Measurements from ENCODE around the gene HHIPL1.
A peak's percentile ranks its signal among the peaks of the same experiment; 100 is the strongest.
"Not testable (repeated sequence)": the region's sequence is repeated elsewhere in the genome, so short reads cannot be mapped to it uniquely, and the experiment has no call there.

Gene HHIPL1

DNA sequence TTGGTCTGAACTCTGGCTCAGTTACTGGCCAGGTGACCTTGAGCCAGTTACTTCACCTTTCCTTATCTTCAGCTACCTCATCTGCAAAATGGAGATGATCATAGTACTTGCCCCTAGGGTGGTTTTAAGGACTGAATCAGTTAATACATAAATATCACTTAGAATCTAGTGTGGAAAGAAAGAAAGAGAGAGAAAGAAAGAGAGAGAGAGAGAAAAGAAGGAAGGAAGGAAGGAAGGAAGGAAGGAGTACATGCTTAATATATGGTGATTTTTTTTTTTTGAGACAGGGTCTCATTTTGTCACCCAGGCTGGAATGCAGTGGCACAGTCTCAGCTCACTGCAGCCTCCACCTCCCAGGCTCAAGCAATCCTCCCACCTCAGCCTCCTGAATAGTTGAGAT, 16.3 kb downstream of the HHIPL1 start:
- H3K4me1 ChIP-seq (ENCODE audit: control insufficient read depth, insufficient read depth, low read length, poor library complexity, severe bottlenecking): peaks cover 31% of the 10 kb centered on the region
- not testable (repeated sequence) for H3K4me3 ChIP-seq (ENCODE audit: extremely low read depth, insufficient read depth, low read length, poor library complexity, severe bottlenecking); H3K9me3 ChIP-seq (ENCODE audit: control insufficient read depth, low read length); H3K27ac ChIP-seq (ENCODE audit: low read depth, low read length, severe bottlenecking); H3K36me3 ChIP-seq (ENCODE audit: control insufficient read depth, insufficient read depth, low read length)

DNA sequence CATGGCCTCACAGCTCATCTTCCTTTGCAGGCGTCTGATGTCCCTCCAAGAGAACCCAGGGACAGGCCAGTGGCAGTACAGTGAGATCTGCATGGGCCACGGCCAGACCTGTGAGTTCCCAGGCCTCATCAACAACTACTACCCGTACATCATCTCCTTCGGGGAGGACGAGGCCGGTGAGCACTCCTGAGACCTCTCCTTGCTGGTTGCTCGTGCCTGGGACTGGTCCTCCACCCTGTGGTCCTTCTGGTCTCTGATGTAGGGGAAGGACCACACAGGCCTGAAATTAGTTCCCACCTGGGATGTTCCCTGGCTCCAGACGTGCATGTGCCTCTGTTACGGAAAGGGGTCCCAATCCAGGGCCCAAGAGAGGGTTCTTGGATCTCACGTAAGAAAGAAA, 17.9 kb downstream of the HHIPL1 start:
- Histone ChIP-seq H3K4me3 (ENCODE audit: extremely low read depth, insufficient read depth, low read length, poor library complexity, severe bottlenecking) (no peak overlapping the region), H3K27ac (ENCODE audit: low read depth, low read length, severe bottlenecking) (peak overlapping the region; percentile 99), H3K9me3 (ENCODE audit: control insufficient read depth, low read length) (no peaks in the 10 kb centered on the region), H3K36me3 (ENCODE audit: control insufficient read depth, insufficient read depth, low read length) (no peaks in the 10 kb centered on the region), H3K4me1 (ENCODE audit: control insufficient read depth, insufficient read depth, low read length, poor library complexity, severe bottlenecking) (peaks cover 31% of the 10 kb centered on the region)
- 85 to 97% methylated on average over 6 to 9 of the region's 10 CpGs for WGBS, 2 experiments (ENCODE audit: insufficient coverage in 2 of 2)

DNA sequence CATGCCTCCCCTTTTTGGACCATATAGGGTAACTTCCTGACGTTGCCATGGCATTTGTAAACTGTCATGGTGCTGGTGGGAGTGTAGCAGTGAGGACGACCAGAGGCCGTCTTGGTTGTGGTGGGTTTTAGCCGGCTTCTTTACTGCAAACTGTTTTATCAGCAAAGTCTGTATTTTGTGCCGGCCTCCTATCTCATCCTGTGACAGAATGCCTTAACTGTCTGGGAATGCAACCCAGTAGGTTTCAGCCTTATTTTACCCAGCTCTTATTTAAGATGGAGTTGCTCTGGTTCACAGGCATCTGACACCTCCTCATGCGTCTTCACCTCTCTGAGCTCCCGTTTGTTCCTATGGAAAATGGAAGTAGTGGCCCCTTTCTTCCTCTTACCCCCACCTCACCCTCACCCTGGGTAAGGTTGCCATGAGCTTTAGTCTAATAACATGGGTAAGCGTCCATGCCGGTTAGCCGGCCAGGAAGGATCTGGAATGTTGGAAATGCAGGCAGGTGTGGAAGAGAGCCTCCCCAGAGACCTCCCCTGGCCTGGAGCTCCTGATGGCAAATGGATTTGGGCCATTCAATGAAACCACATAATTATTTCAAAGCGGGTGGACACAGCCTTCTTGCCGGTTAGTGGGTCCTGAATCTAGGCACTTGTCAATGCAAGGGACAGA, 18.6 kb downstream of the HHIPL1 start:
- Histone ChIP-seq H3K27ac (ENCODE audit: low read depth, low read length, severe bottlenecking) (peak overlapping the region; percentile 99), H3K4me1 (ENCODE audit: control insufficient read depth, insufficient read depth, low read length, poor library complexity, severe bottlenecking) (peaks cover 31% of the 10 kb centered on the region), H3K9me3 (ENCODE audit: control insufficient read depth, low read length) (no peaks in the 10 kb centered on the region), H3K4me3 (ENCODE audit: extremely low read depth, insufficient read depth, low read length, poor library complexity, severe bottlenecking) (no peak overlapping the region), H3K36me3 (ENCODE audit: control insufficient read depth, insufficient read depth, low read length) (no peaks in the 10 kb centered on the region)
- 58 to 59% methylated on average over 7 of the region's 12 CpGs for WGBS, 2 experiments (ENCODE audit: insufficient coverage in 2 of 2)

DNA sequence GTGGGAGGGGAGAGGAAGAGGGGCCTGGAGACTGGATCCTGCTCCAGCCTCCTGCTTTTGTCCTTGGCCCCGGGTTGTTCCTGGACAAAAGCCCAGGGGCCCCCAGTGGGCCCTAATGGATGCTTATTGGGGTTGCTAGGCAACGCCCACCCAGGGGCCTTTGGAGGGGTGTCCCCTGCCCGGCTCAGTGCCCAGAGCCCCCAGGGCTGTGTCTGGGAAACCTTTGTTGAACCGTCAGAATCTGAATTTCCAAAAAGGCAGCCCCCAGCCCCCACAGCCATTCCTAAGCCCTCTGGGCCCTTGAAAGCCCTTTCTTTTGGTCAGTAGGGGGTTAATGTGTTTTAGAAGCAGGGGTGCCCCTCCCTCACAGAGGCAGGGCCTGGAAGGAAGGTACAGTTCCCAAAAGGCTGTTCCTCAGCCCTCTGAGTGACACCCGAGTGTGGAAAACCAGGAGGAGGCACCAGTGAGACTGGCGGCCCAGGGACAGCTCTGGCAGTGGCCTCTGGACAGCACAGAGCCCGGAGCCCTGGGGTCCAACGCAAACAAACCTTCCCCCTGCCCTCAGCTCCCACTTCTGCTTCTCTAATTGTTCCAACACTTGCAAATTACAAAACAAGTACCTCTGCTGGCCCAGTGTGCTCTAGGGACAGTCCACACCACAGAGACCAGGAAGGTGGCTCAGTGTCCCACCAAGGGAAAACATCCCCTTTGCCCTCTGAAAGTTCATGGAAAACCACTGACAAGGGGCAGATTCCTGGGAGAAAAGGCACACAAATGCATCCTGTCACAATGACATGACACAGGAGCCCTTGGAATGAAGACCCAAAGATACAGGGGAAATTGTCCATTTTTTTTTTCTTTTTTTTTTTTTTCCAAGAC, 19.4 kb downstream of the HHIPL1 start:
- Histone ChIP-seq H3K4me1 (ENCODE audit: control insufficient read depth, insufficient read depth, low read length, poor library complexity, severe bottlenecking) (peaks cover 31% of the 10 kb centered on the region), H3K4me3 (ENCODE audit: extremely low read depth, insufficient read depth, low read length, poor library complexity, severe bottlenecking) (no peak overlapping the region), H3K9me3 (ENCODE audit: control insufficient read depth, low read length) (no peaks in the 10 kb centered on the region), H3K27ac (ENCODE audit: low read depth, low read length, severe bottlenecking) (peak overlapping the region; percentile 99), H3K36me3 (ENCODE audit: control insufficient read depth, insufficient read depth, low read length) (no peaks in the 10 kb centered on the region)
- 18% methylated on average over 6 of the region's 8 CpGs for WGBS, 2 experiments (ENCODE audit: insufficient coverage in 2 of 2)

DNA sequence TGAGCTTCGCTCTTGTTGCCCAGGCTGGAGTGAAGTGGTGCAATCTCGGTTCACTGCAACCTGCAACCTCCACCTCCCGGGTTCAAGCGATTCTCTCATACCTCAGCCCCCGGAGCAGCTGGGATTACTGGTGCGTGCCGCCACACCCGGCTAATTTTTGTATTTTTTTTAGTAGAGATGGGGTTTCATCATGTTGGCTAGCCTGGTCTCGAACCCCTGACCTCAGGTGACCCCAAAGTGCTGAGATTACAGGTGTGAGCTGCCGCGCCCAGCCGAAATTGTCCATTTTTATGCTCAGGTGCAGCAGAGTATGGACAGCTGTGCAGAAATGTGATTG, 20.0 kb downstream of the HHIPL1 start:
- 78 to 88% methylated on average over 7 to 9 of the region's 12 CpGs for WGBS, 2 experiments (ENCODE audit: insufficient coverage in 2 of 2)

DNA sequence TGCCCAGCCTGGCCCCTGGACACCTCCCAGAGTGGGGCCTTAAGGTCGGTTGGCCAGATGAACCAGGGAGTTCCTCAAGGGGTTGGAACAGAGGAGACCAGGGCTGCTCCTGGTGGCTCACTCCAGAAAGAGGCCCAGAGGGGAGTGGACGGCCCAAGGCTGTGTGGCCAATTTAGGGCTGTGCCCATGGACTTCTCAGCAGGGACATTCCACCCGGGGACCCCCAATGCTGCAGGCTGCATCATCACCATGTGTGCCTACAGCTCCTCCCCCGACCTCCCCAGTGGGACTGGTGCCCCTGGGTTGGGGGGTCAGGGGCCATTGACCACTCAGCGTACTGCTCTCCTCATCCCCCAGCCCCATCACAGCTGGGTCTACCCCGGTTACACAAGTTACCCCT, 21.6 kb downstream of the HHIPL1 start:
- Histone ChIP-seq H3K36me3 (ENCODE audit: control insufficient read depth, insufficient read depth, low read length) (no peaks in the 10 kb centered on the region), H3K27ac (ENCODE audit: low read depth, low read length, severe bottlenecking) (no peak overlapping the region), H3K9me3 (ENCODE audit: control insufficient read depth, low read length) (no peaks in the 10 kb centered on the region), H3K4me1 (ENCODE audit: control insufficient read depth, insufficient read depth, low read length, poor library complexity, severe bottlenecking) (peaks cover 21% of the 10 kb centered on the region), H3K4me3 (ENCODE audit: extremely low read depth, insufficient read depth, low read length, poor library complexity, severe bottlenecking) (no peak overlapping the region)
- WGBS, 2 experiments (ENCODE audit: insufficient coverage in 2 of 2): 72 to 75% methylated on average over 6 of the region's 6 CpGs

More for the DNA sequence above, 20.0 kb downstream of the HHIPL1 start:
- H3K4me1 ChIP-seq (ENCODE audit: control insufficient read depth, insufficient read depth, low read length, poor library complexity, severe bottlenecking): peaks cover 31% of the 10 kb centered on the region
- H3K27ac ChIP-seq (ENCODE audit: low read depth, low read length, severe bottlenecking): peak overlapping the region; percentile 99
- no peaks in the 10 kb centered on the region for H3K9me3 ChIP-seq (ENCODE audit: control insufficient read depth, low read length)
- H3K4me3 ChIP-seq (ENCODE audit: extremely low read depth, insufficient read depth, low read length, poor library complexity, severe bottlenecking): no peak overlapping the region
- H3K36me3 ChIP-seq (ENCODE audit: control insufficient read depth, insufficient read depth, low read length): no peaks in the 10 kb centered on the region

DNA sequence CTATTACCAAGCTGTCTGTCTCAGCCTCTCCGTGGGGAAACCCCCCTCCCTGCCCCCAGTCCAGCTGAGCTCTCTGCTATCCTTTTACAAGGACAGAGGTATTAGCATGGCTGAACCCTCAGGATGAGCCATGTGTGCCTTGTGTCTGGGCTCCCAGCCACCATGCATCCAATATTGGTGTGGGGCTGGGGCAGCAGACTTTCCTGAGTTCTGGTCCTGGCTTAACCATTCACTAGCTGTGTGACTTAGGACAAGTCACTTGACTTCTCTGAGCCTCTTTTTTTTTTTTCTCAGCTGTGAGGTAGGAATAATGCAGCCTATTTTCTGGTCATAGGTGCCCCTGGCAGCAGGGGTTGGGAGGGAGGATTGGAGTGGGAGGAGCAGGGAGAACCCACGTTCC, 22.1 kb downstream of the HHIPL1 start:
- H3K27ac ChIP-seq (ENCODE audit: low read depth, low read length, severe bottlenecking): no peak overlapping the region
- H3K9me3 ChIP-seq (ENCODE audit: control insufficient read depth, low read length): no peaks in the 10 kb centered on the region
- no peaks in the 10 kb centered on the region for H3K36me3 ChIP-seq (ENCODE audit: control insufficient read depth, insufficient read depth, low read length)
- no peak overlapping the region for H3K4me3 ChIP-seq (ENCODE audit: extremely low read depth, insufficient read depth, low read length, poor library complexity, severe bottlenecking)
- peaks cover 26% of the 10 kb centered on the region for H3K4me1 ChIP-seq (ENCODE audit: control insufficient read depth, insufficient read depth, low read length, poor library complexity, severe bottlenecking)
- WGBS, 2 experiments (ENCODE audit: insufficient coverage in 2 of 2): 60 to 90% methylated on average over 1 to 2 of the region's 2 CpGs

DNA sequence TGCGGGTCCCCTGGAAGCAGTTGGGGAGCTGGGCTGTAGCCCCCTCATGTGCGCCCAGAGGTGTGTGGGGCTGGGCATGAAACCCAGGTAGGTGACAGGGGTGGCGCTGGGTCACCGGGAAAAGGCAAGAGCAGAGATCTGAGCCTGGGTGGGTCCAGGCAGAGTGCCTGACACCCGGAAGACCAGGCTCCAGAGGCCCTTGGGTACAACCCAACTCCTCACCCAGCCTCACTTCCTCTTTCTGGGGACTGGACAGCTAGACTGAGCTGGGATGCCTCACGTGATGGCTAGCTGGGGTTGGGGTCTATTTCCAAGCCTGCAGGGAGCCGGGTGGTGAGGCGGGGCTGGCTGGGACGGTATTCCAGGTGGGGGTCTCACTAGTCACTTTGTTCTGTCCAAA, 22.9 kb downstream of the HHIPL1 start:
- no peak overlapping the region for H3K27ac ChIP-seq (ENCODE audit: low read depth, low read length, severe bottlenecking)
- H3K4me3 ChIP-seq (ENCODE audit: extremely low read depth, insufficient read depth, low read length, poor library complexity, severe bottlenecking): no peak overlapping the region
- H3K9me3 ChIP-seq (ENCODE audit: control insufficient read depth, low read length): no peaks in the 10 kb centered on the region
- 94 to 96% methylated on average over 5 to 8 of the region's 9 CpGs for WGBS, 2 experiments (ENCODE audit: insufficient coverage in 2 of 2)
- H3K36me3 ChIP-seq (ENCODE audit: control insufficient read depth, insufficient read depth, low read length): no peaks in the 10 kb centered on the region
- H3K4me1 ChIP-seq (ENCODE audit: control insufficient read depth, insufficient read depth, low read length, poor library complexity, severe bottlenecking): peaks cover 26% of the 10 kb centered on the region

DNA sequence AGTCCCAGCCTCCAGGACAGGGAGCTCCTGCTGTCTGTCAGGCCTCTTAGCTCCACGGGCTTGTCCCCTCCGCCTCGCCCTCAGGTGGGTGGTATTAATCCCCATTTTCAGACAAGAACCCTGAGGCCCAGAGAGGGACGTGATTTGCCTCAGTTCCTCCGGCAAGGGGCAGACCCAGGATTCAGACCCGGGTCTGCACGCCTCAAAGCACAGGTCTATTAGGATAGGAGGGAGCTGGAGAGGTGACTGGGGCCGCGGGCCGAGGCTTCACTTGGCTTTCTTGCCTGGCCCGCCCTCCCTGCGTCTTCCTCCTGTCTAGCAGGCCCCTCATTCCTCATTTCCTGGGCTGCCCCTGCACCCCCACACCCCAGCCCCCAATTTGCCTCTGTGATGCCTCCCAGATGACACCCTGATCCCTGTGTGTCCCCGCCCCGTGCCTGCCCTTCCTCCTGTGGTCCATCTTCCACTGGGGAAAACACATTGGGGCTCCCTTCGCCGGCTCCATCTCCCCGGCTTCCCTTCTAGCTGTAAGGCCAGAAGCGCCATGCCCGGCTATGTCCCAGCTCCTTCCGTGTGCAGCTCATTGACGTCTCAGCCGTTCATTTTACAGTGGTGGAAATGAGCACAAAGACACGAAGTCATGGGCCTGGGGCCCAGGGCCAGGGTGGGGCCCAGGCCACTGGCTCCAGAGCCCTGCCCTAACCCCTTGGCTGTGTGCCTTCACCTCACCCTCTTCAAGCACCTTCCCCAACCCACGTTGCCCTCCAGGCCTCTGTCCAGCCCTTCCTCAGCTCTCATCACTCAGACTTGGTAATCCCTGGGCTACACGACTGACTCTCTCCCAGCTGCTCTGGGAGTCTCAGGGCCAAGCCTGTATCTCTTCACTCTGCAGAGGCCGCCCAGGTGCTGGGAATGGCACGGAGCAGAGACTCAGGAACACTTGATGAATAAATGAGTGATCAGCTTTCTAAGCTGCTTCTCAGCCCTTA, 23.7 kb downstream of the HHIPL1 start:
- 89 to 93% methylated on average over 20 to 22 of the region's 27 CpGs for WGBS, 2 experiments (ENCODE audit: insufficient coverage in 2 of 2)
- peaks cover 25% of the 10 kb centered on the region for H3K4me1 ChIP-seq (ENCODE audit: control insufficient read depth, insufficient read depth, low read length, poor library complexity, severe bottlenecking)
- H3K4me3 ChIP-seq (ENCODE audit: extremely low read depth, insufficient read depth, low read length, poor library complexity, severe bottlenecking): no peak overlapping the region
- no peak overlapping the region for H3K27ac ChIP-seq (ENCODE audit: low read depth, low read length, severe bottlenecking)
- no peaks in the 10 kb centered on the region for H3K36me3 ChIP-seq (ENCODE audit: control insufficient read depth, insufficient read depth, low read length)
- H3K9me3 ChIP-seq (ENCODE audit: control insufficient read depth, low read length): no peaks in the 10 kb centered on the region

DNA sequence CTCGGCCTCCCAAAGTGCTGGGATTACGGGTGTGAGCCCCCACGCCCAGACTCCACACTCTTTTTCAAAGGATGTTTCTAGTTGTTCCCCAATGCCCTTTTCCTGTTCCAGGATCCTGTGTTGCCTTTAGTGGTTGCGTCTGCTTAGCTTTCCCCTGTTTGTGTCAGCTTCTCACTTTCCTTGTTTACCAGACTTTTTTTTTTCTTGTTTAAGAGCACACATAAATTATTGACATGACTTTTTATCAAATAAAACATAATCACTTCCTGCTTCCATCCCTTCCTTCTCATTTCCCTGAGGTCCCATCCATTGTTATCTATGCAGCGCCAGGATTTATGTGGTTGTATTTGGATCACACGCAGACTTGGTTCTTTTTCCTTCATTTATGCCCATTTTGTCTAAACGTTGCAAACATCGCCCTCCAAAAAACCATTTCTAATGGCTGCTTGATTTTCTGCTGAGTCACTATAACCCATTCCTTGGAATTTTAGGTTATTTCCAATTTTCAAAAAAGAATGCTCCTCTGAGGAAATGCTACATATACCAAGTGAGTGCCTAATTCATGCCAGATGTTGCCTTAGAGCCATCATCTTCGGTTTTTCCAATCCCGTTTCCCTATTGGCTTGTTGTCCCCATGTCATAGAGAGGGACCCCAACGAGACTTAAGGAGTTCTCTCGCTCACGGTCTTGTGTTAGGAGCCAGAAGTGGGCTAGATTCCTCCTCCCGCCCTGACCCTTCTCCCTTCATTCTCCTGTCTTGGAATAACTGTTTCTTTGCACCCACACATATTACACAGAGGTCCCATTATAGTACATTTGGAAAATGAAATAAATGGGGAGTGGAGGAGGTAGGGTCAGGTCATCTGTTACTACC, 25.7 kb downstream of the HHIPL1 start:
- peak overlapping the region; percentile 73 for H3K27ac ChIP-seq (ENCODE audit: low read depth, low read length, severe bottlenecking)
- H3K4me3 ChIP-seq (ENCODE audit: extremely low read depth, insufficient read depth, low read length, poor library complexity, severe bottlenecking): no peak overlapping the region
- H3K36me3 ChIP-seq (ENCODE audit: control insufficient read depth, insufficient read depth, low read length): no peaks in the 10 kb centered on the region
- no peaks in the 10 kb centered on the region for H3K9me3 ChIP-seq (ENCODE audit: control insufficient read depth, low read length)
- 84 to 85% methylated on average over 8 to 12 of the region's 14 CpGs for WGBS, 2 experiments (ENCODE audit: insufficient coverage in 2 of 2)
- H3K4me1 ChIP-seq (ENCODE audit: control insufficient read depth, insufficient read depth, low read length, poor library complexity, severe bottlenecking): peaks cover 11% of the 10 kb centered on the region

Measured in mesodermal cell (in vitro differentiated cells).